K562 (cell line): ENCODE results near the gene ACOX1.

ENCODE experiments used
- AFF4 ChIP-seq: sonication (generic); formaldehyde crosslinking; IDR thresholded peaks from 2 replicates; pipeline ENCODE4 v1.8.0; 2023; ENCODE audit warnings: mild to moderate bottlenecking, missing genetic modification reagents
- CTCF ChIP-seq, 3 experiments: IDR thresholded peaks in 2 of 3; conservative IDR thresholded peaks in 1 of 3; 2 replicates each; pipeline ENCODE4 v1.5.1; 2011 to 2012; ENCODE audit warnings: low read length in 3 of 3, mild to moderate bottlenecking in 3 of 3, control low read depth in 2 of 3, improper control_type of control experiment in 1 of 3, inconsistent platforms in 1 of 3, low read depth in 1 of 3, mixed read lengths in 1 of 3, moderate library complexity in 1 of 3; ENCODE audit not compliant: insufficient read depth in 2 of 3
- ELK1 ChIP-seq: sonication (generic); formaldehyde crosslinking; IDR thresholded peaks from 2 replicates; pipeline ENCODE4 v1.8.1; 2022; ENCODE audit warnings: missing genetic modification reagents
- FOSL1 ChIP-seq: fragments of 200-800 bp; sonication (Bioruptor generic); conservative IDR thresholded peaks from 2 replicates; pipeline ENCODE4 v1.6.1; 2016; ENCODE audit warnings: missing genetic modification characterization, missing compliant biosample characterization
- GTF2F1 ChIP-seq: IDR thresholded peaks from 2 replicates; pipeline ENCODE4 v1.6.1; 2011; ENCODE audit warnings: low read depth, low read length, improper control_type of control experiment
- HDAC2 ChIP-seq: fragments of 450-650 bp; IDR thresholded peaks from 2 replicates; pipeline ENCODE4 v1.6.1; 2016; ENCODE audit warnings: mild to moderate bottlenecking
- POLR2AphosphoS5 ChIP-seq: IDR thresholded peaks from 2 replicates; pipeline ENCODE4 v1.6.1; 2011; ENCODE audit warnings: mild to moderate bottlenecking, low read depth, low read length, moderate library complexity; ENCODE audit not compliant: control insufficient read depth, insufficient read depth
- ZBTB12 ChIP-seq: fragments of 250-450 bp; sonication (Bioruptor Pico); IDR thresholded peaks from 2 replicates; pipeline ENCODE4 v1.4.0; 2020
- ZNF232 ChIP-seq: sonication (generic); formaldehyde crosslinking; IDR thresholded peaks from 2 replicates; pipeline ENCODE4 v1.8.0; 2022; ENCODE audit warnings: mild to moderate bottlenecking, missing genetic modification reagents
- ZNF263 ChIP-seq: sonication (generic); formaldehyde crosslinking; IDR thresholded peaks from 2 replicates; pipeline ENCODE4 v1.8.0; 2022; ENCODE audit warnings: mild to moderate bottlenecking, missing genetic modification reagents, borderline replicate concordance
- ZNF274 ChIP-seq: IDR thresholded peaks from 2 replicates; pipeline ENCODE4 v1.6.1; 2011; ENCODE audit warnings: low read depth, mild to moderate bottlenecking, low read length, moderate library complexity, borderline replicate concordance
- ZNF695 ChIP-seq: fragments of 450-650 bp; formaldehyde crosslinking; IDR thresholded peaks from 2 replicates; pipeline ENCODE4 v1.4.0; 2020; ENCODE audit warnings: mild to moderate bottlenecking, moderate library complexity
- ZNF76 ChIP-seq: fragments of 250-450 bp; sonication (Bioruptor Pico); IDR thresholded peaks from 2 replicates; pipeline ENCODE4 v1.4.0; 2020; ENCODE audit warnings: mild to moderate bottlenecking, moderate library complexity, borderline replicate concordance
- TF ChIP-seq, protein P1 (sequence below), 2 experiments: fragments of 450-650 bp; formaldehyde crosslinking in 1 of 2; IDR thresholded peaks; 2 replicates each; pipeline versions ENCODE4 v1.4.0 to v1.6.1; 2014 to 2020; ENCODE audit warnings: mild to moderate bottlenecking in 2 of 2, borderline replicate concordance in 1 of 2, low read depth in 1 of 2

GRCh38 chr17:76008208-76008607 lies 29.2 kb upstream of the ACOX1 start:
- TF ChIP-seq FOSL1 (tag), result no peak
- no peak for TF ChIP-seq AFF4
- no peak for TF ChIP-seq ZNF695 (CRISPR knock-in tag)
- no peak for TF ChIP-seq CTCF (IDR thresholded peaks at IDR 0.05 in 2 of 3, conservative IDR thresholded peaks at IDR 0.05 in 1 of 3; ENCODE audit: insufficient read depth in 2 of 3, low read depth in 1 of 3, low read length in 3 of 3)
- no peak for TF ChIP-seq POLR2AphosphoS5
- TF ChIP-seq ZNF274, result no peak
- TF ChIP-seq ZNF263 (CRISPR knock-in tag), result no peak
- no peak for TF ChIP-seq ZNF76 (CRISPR knock-in tag)
- TF ChIP-seq ELK1 (CRISPR knock-in tag), result no peak
- no peak for TF ChIP-seq ZNF232
- TF ChIP-seq ZBTB12, result no peak
- TF ChIP-seq GTF2F1, result no peak
- no peak for TF ChIP-seq HDAC2
- TF ChIP-seq, protein P1, sequence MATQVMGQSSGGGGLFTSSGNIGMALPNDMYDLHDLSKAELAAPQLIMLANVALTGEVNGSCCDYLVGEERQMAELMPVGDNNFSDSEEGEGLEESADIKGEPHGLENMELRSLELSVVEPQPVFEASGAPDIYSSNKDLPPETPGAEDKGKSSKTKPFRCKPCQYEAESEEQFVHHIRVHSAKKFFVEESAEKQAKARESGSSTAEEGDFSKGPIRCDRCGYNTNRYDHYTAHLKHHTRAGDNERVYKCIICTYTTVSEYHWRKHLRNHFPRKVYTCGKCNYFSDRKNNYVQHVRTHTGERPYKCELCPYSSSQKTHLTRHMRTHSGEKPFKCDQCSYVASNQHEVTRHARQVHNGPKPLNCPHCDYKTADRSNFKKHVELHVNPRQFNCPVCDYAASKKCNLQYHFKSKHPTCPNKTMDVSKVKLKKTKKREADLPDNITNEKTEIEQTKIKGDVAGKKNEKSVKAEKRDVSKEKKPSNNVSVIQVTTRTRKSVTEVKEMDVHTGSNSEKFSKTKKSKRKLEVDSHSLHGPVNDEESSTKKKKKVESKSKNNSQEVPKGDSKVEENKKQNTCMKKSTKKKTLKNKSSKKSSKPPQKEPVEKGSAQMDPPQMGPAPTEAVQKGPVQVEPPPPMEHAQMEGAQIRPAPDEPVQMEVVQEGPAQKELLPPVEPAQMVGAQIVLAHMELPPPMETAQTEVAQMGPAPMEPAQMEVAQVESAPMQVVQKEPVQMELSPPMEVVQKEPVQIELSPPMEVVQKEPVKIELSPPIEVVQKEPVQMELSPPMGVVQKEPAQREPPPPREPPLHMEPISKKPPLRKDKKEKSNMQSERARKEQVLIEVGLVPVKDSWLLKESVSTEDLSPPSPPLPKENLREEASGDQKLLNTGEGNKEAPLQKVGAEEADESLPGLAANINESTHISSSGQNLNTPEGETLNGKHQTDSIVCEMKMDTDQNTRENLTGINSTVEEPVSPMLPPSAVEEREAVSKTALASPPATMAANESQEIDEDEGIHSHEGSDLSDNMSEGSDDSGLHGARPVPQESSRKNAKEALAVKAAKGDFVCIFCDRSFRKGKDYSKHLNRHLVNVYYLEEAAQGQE (IDR thresholded peaks at IDR 0.05; ENCODE audit: borderline replicate concordance), result no peak
- TF ChIP-seq, protein P1 (CRISPR knock-in tag; IDR thresholded peaks at IDR 0.05; ENCODE audit: low read depth), result no peak
